NCI-H524 (cell line): ENCODE results near the gene SLC22A23.
"Not testable (repeated sequence)": the region's sequence is repeated elsewhere in the genome, so short reads cannot be mapped to it uniquely, and the experiment has no call there.

Experiments
- DNase-seq, 2 experiments: peaks; one replicate each; lab custom pipeline; 2025; lab: John Stamatoyannopoulos, UW

The SLC22A23 gene

DNA sequence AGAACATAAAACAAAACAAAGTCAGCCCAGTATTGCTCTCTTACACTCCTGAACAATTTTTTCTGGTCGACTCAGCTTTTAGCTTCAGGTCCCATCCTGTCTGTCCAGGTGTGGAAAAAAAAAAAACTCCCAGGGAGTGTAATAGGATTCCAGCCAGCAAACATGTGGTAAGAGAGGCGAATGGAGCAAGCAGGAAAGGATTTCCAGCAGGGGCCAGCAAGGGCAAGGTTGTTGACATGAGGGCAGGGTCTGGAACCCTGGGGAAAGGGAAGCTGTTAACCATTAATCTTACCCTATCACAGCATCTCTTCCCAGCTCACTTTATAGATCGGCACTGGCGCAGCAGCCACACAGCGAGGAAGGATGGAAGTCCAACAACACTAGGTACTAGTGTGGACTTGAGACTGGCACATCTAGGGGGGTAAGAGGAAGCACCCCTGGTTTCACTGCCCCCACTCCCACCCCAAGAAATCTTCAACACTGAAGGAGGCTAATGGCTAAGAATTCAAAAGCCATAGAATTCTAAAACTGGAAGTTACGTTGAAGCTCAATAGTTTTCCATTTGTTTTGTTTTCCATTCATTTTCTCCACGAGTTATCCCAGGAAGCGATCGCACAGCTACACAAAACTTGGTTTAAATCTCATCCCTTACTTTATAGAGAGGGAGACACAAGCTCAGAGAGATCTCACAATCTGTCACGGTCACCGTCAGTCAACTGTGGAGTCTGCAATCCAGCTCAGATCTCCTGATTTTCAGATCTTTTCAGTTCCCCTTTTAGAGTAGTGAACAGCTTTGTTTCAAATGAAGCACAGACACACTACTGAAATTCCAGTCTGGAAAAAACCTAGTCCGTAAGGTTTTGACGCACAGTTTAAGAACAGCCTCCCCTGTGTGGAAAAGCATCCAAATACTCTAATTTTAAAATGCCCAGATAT lies 53.3 kb downstream of the SLC22A23 start:
- DNase-seq = no peak

DNA sequence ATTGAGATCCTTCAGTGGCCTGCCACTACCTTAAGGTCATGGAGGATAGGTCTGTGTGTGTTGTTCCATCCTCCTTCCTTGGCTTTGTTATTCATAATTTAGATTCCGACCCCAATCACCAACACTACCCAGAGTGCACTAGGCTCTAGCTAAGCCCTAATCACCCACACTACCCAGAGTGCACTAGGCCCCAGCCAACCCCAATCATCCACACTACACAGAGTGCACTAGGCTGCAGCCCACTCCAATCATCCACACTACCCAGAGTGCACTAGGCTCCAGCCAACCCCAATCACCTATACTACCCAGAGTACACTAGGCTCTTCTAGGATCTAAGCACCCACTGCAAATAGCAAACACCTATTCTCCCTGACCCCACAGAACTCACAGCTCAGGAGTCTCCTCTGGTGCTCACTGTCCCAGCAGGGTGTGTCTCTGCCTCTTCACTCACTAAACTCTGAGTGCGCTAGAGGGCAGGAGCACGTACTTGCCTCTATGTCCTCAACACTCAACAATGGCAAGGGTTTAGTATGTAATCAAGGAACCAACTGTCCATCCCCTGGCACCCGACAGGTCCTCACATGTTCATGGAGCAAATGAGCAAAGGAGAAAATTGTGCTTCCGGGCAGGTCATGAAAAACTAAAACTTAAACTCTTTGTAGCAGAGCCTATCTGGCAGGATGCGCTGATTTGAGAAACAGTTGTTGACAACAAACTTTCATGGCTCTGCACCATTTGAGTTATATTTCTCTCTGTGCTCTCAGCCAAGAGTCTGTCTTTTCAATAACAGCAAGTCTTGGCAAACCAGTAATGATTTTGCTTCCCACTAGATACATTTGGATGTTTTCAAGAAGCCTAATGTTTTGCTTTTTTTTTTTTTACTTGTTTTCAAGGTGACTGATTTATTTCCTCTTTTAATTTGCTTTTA lies 54.3 kb downstream of the SLC22A23 start:
- no peak for DNase-seq

DNA sequence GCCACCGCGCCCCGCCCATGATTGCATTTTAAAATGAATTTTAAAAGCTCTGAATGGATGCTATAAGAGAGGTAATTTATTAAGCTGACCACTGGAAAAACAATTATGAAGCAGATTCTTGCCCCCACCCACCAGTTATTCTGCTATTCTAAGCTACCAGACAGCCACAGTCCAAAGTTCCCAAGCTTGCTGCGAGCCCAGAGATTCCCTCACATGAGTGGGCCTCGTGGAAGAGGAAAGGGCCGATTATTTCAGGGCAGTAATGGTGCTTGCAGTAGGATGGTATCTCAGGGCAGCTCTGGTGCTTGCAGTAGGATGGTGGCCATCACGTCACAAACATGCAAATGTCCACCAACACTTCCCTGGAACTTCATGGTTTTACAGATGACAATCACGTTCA lies 56.7 kb downstream of the SLC22A23 start:
- DNase-seq = no peak

DNA sequence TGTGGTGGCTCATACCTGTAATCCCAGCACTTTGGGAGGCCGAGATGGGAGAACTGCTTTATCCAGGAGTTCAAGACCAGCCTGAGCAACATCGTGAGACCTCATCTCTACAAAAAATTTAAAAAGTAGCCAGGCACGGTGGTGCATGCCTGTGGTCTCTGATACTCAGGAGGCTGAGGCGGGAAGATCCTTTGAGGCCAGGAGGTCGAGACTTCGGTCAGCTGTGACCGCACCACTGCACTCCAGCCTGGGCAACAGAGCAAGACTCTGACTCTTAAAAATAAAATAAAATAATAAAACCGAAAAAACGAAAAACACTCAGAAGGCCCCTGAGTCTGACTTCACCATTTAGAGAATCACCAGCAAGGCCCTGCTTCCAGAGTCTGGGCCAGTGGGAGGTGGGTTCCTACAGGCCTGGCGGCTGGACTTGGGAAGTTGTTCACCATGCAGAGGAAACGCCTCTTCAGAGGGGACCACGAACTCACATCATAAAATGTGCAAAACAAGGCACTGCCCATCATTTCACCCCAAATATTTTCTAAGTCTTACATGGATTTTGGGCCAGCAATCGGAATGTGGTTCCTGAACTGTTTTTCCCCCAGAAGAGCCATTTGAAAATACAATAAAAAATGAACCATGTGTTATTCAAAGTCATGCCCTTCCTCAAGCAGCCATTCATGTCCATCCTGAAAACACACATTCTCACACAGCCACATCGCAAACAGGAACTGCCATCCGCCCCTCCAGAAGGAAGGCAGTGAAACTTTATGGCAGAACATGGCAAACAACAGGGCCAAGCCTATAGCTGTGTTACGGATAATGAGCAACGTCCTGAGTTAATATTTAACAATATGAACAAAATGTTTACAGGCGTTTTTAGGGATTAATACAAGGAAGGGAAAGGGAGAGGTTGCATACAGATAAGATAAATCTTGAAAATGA lies 57.8 kb downstream of the SLC22A23 start:
- no peak for DNase-seq

DNA sequence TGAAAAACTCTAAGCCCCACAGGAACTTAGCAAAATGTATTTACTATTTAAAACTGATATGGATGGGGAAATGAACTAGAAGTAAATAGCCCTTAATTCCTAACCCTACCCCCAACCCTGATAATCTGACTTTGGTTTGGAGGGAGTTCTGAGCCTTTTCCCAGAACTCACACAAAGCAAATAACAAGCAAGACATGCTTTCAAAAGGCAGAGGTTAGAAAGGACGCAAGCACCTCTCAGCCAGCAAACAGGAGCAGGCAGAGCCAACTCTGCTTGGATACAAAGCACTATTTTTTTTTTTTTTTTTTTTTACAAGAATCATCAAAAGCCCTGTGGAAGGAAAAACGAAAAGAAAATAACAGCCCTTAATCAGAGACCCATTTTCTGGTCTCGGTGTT lies 58.7 kb downstream of the SLC22A23 start:
- no peak for DNase-seq

DNA sequence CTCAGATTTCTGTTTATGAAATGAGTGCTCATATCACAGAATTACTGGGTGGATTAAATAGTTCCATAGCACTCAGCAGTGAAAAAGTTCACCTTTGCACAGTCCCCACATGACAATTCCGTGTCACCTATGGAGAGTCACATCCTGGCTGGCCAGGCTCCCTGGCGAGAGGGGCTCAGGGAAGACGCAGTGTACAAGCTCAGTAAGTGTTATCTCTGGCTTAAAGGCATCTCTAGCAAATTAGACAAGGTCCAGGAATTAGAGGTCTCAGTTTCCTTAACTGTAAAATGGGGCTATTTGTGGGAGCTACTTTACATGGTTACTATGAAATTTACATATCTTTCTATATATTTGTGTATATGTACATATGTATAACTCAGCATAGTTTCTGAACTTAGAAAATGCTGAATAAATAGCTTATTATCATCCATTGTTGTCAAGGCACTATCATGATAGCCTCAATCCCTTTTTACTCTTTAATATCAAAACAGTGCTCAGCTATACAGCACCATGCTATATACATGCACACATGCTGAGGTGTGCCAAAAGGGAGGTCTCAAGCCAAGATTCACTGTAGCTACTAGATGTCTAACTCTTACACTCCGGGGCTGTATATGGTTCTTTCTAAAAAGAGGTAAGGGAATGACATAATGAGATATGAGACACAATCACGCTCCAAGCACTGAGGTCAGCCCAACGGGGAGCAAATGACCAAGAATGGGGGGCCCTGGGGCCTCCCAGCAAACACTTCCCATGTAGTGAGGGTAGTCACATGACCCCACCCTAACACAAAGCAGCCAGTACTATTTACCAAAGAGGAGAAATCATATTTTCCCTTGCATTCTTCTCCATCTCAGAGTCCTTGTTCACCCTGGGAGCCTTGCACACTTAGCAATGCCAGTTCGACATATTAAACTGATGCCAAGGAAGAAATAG lies 59.4 kb downstream of the SLC22A23 start:
- no peak for DNase-seq

DNA sequence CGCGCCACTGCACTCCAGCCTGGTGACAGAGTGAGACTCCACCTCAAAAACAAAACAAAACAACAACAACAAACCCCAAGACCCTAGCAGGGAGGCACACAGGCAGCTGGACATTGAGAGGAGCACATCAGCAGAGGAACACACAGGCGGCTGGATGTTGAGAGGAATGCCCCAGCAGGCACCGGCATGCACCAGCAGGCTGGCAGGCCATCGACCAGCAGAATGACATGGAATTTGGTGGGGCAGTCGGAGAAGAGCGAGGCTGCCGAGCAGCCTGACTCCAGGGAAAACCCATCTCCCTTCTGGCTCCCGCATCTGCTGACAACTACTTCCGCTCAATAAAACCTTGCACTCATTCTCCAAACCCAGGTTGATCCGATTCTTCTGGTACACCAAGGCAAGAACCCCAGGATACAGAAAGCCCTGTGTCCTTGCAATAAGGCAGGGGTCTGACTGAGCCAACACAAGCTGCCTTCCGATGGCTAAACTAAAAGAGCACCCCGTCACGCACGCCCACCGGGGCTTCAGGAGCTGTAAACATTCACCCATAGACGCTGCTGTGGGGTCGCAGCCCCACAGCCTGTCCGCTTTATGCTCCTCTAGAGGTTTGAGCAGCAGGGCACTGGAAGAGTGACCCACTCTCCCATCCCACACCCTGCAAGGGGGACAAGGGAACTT lies 60.2 kb downstream of the SLC22A23 start:
- DNase-seq = no peak

DNA sequence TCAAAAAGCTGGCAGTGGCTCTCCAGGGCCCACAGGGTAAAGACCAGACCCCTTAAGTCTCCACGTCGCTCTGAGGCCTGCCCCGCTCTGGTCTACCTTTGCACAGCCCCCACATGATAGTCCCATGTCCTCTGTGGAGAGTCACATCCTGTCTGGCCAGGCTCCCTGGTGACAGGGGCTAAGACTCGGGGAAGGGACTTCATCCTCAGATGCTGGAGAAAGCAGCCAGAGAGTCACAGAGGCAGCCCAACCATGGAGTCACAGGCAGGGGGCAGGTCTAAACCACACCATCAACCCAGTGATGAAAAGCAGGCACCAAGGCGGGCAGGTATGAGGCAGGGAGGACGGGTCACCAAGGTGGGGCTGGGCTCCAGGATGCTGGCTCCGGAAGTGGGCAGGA lies 62.2 kb downstream of the SLC22A23 start:
- no peak for DNase-seq

DNA sequence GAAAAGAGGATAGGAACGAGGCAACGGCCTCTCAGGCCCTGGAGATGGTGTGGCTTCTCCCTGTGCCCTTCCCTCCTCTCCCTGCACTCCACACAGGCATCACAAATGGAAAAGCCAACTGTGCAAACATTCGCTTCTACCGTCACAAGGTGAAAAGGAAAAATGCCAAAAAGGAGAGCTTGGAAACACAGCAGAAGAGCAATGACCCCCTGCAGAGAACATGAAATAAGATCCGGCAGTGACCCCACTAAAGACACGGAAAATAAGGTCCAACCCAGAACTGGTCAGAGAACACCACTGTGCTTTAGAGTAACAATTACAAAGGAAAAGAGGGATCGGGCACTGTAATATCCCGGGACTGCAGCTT lies 63.0 kb downstream of the SLC22A23 start:
- DNase-seq = no peak

DNA sequence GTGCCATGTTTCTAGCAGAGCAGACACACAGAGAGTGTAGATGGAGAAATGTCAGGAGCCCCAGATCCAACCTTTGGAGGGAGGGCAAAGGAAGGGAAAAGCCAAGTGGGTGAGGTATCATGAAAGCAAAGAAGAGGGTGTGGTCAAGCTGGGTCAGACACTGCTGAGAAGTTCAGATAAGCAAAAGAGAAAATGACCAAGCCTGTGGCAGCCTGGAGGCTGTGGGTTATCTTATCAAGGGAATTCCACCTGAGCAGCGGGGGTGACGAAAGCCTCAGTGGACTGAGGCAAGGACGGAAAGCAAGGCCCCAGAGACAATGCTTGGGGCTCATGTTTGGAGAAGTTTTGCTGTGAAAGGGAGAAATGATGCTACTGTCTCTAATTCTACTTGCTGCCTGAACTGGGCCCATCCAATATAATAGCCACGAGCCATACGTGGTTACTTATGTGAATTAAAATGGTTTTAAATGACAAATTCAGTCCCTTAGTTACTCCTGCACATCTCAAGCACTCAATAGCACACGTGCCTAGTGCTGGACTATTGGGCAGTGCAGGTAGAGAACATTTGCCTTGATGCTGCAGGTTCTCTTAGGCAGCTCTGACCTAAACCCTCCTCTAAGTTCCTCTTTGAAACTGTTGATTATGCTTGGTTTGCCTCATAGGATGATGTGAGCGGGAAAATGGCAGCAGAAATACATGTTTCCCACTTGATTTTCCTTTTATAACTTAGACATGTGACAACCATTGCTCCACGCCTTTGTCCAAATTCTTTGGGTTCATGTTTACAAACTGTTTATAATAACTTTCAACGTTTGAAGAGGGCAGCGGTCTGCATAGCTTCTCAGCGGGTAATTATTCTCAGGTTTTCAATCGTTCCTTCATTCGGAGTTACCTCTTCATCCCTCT lies 63.7 kb downstream of the SLC22A23 start:
- DNase-seq = no peak

DNA sequence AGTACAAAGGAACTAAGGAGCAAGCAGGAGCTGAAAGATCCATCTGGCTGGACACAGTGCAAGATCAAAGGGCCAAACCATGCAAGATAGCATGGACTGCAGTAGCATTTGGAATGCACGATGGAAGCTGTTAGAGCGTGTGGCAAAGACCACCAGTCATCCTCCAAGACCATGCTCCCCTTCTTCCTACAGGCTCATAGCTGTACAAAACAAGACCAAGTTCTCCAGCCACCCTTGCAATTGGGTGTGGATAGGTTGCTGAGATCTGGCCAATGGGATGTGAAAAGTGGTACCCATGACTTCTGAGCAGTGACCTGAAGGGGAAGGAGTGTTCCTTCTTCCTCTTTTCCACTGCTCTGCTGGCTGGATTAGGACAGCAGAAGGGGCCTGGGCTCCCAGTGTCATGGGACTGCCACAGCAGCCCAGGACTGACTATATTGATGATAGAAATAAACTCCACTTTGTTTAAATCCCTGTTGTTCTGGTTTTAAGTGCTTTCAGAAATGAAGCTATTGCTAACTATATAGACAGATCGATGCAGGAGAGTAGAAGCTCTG lies 64.9 kb downstream of the SLC22A23 start:
- no peak for DNase-seq

DNA sequence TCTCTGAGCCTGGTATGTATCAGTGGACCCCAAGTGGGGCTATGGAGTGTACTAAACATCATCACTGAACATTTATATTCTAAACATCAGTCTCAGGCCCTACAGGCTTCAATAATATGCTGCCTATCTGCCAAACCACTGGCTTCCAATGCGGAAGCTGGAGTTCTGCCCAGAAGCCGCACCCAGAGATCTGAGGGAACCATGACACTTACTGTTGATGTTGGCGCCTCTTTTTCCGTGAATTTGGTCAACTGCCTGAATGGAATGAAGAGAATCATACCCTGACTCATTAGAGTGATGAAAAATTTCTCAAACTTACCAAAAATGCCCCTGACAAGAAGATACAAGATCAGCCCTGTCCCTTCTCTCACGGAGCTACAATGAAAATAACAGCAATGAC lies 66.2 kb downstream of the SLC22A23 start:
- no peak for DNase-seq

DNA sequence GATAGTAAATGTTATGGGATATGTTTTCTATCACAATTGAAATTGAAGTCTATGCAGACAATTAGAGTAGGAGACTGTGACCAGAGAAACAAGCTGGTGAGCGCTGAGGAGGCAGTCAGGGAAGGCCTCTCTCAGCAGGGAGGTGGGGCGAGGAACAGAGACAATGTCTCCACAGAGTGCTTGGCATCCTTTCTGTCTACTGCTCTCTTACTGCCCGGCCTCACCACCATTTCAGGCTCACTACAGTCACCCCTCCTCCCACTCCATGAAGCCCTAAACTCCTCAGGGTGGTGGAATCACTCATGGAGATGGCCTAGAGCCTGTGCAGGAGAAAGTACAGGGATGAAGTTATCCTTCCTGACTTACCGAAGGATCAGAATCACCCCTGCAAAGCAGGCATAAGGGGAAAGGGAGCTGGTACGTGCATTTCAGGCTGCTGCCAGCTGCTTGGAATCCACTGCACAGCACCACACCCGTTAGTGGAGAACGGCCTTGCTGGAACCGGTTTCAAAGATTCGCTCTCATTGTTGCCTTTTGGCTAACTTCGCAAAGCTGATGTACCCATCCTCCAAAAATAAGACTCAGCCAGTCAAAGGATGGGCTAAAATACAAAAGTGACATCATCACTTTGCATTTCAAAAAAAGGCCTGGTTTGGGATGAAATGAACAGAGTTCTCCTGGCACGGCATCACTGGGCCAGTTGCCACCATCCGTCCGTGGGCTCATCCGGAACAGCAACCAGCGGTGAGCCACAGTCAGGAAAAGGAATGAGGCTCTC lies 67.3 kb downstream of the SLC22A23 start:
- no peak for DNase-seq

DNA sequence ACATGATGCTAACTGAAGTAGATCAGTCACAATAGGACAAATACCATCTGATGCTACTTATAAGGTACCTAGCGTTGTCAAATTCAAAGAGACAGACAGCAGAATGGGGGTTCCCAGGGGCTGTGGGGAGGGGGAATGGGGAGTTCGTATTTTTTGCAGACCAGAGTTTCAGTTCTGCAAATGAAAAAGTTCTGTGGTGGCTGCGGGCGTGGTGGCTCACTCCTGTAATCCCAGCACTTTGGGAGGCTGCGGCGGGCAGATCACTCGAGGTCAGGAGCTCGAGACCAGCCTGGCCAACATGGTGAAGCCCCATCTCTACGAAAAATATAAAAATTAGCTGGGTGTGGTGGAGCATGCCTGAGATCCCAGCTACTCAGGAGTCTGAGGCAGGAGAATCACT lies 68.1 kb downstream of the SLC22A23 start:
- DNase-seq = no peak

DNA sequence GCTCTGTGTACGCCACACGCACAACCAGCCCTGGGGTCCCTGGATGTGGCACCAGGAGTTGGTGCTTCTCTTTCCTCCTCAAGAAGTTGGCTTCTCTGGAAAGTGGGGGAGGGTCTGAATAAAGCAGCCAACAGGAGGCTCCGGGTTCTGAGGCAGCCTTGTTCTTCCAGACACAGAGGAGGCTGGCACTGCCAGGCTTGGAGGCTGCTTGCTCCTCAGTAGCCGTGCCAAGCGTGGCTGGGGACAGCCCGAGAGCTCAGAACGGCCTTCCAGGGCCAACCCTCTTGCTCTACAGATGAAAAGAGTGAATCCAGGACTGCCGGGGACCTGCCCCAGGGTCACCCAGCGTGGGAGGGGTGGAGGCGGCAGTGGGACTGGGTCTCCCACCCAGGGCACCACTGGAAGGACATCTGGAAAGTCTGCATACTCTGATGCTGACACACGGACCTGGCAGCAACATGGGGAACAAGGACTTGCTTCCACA lies 70.4 kb downstream of the SLC22A23 start:
- DNase-seq = no peak

DNA sequence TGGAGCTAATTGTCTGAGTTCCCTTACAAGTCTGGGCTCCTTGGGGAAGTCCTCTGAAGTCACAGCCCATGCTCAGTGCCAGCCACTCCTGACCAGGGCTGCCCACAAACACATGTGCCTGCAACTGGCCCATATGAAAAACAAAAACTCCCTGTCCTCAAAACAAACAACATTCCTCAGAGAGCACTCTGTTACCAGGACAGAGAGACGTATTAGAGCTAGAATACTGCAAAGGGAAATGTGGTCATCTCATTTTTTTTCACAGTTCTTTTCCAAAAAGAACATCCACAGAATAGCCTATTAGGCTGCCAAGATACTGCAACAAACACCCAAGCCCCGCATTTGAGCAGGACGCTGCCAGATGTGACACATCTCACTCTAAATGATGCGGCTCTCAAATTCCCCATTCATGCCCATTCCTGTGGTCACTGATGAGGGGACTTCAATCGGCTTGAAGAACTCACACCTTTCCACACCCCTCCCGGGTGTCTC lies 71.1 kb downstream of the SLC22A23 start:
- no peak for DNase-seq

DNA sequence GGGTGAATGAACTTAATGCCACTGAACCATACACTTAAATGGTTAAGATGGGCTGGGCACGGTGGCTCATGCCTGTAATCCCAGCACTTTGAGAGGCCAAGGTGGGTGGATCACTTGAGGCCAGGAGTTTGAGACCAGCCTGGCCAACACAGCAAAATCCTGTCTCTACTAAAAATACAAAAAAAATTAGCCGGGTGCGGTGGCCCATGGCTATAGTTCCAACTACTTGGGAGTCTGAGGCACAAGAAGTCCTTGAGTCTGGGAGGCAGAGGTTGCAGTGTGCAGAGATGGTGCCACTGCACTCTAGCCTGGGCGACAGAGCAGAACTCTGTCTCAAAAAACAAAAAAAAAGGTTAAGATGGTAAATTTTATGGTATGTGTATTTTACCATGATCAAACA lies 71.7 kb downstream of the SLC22A23 start:
- not testable (repeated sequence) for DNase-seq
